GM23248 (cell line): ENCODE measurements around the gene C1RL. TPM values are rescaled to one million over a fixed set of nuclear protein-coding genes. Genes with fewer than 3 reads are reported as not detected.

ENCODE experiments used
- DNase-seq: peaks from one replicate; pipeline ENCODE4 v3.0.0-alpha.2; 2015
- H2AFZ ChIP-seq: fragments of 200-600 bp; sonication (generic); 2 replicates; pipeline ENCODE4 v1.6.1; 2016; ENCODE audit warnings: antibody characterized with exemption
- H3F3A ChIP-seq: fragments of 200-600 bp; sonication (generic); 2 replicates; pipeline ENCODE4 v1.6.1; 2016; ENCODE audit warnings: mild to moderate bottlenecking, antibody characterized with exemption, mixed run types; ENCODE audit not compliant: insufficient read depth
- H3K27ac ChIP-seq: fragments of 200-600 bp; sonication (generic); 2 replicates; pipeline ENCODE4 v1.5.1; 2016; ENCODE audit warnings: mild to moderate bottlenecking
- H3K27me3 ChIP-seq: fragments of 200-600 bp; sonication (generic); replicated peaks from 2 replicates; pipeline ENCODE4 v1.6.1; 2016; ENCODE audit warnings: mild to moderate bottlenecking; ENCODE audit not compliant: insufficient read depth
- H3K36me3 ChIP-seq: fragments of 200-600 bp; sonication (generic); 2 replicates; pipeline ENCODE4 v1.6.1; 2016; ENCODE audit warnings: low read depth, mild to moderate bottlenecking
- H3K4me1 ChIP-seq: fragments of 200-600 bp; sonication (generic); 2 replicates; pipeline ENCODE4 v1.6.1; 2016; ENCODE audit warnings: mild to moderate bottlenecking; ENCODE audit not compliant: insufficient read depth
- H3K4me2 ChIP-seq: fragments of 200-600 bp; sonication (generic); one replicate; pipeline ENCODE4 v1.6.1; 2016; ENCODE audit warnings: mild to moderate bottlenecking; ENCODE audit not compliant: unreplicated experiment
- H3K4me3 ChIP-seq: fragments of 200-600 bp; sonication (generic); 2 replicates; pipeline ENCODE4 v1.5.1; 2016; ENCODE audit warnings: mild to moderate bottlenecking
- H3K79me2 ChIP-seq: fragments of 200-600 bp; sonication (generic); 2 replicates; pipeline ENCODE4 v1.6.1; 2016; ENCODE audit warnings: mild to moderate bottlenecking; ENCODE audit not compliant: insufficient read depth
- H3K9ac ChIP-seq: fragments of 200-600 bp; sonication (generic); 2 replicates; pipeline ENCODE4 v1.6.1; 2016; ENCODE audit warnings: mild to moderate bottlenecking
- H3K9me2 ChIP-seq: fragments of 200-600 bp; sonication (generic); 2 replicates; pipeline ENCODE4 v1.6.1; 2016; ENCODE audit warnings: mixed run types, mild to moderate bottlenecking, moderate library complexity; ENCODE audit not compliant: insufficient read depth
- H3K9me3 ChIP-seq: fragments of 200-600 bp; sonication (generic); one replicate; pipeline ENCODE4 v1.6.1; 2017; ENCODE audit warnings: low read depth
- H4K20me1 ChIP-seq: fragments of 200-600 bp; sonication (generic); 2 replicates; pipeline ENCODE4 v1.6.0; 2016; ENCODE audit not compliant: insufficient read depth
- EZH2 ChIP-seq: fragments of 200-600 bp; sonication (generic); IDR thresholded peaks from 2 replicates; pipeline ENCODE4 v1.6.1; 2018; ENCODE audit warnings: antibody characterized with exemption, mild to moderate bottlenecking; ENCODE audit not compliant: insufficient read depth, poor library complexity, severe bottlenecking
- EZH2phosphoT487 ChIP-seq: fragments of 200-600 bp; sonication (generic); IDR thresholded peaks from 2 replicates; pipeline ENCODE4 v1.6.1; 2018; ENCODE audit warnings: antibody characterized with exemption, moderate library complexity, mild to moderate bottlenecking, low read depth; ENCODE audit not compliant: insufficient read depth
- WGBS, 2 experiments: methylation state at CpG; one replicate each; pipeline ENCODE4 v1.1.6; 2015 to 2017; ENCODE audit warnings: low lambda C conversion rate in 2 of 2, low coverage in 1 of 2; ENCODE audit errors: missing lambda C conversion rate in 2 of 2; 5-methylcytosine and 5-hydroxymethylcytosine counted together
- in situ Hi-C: fragments of 300-500 bp; cut with MboI; formaldehyde crosslinking; loops from 2 replicates; pipeline ENCODE4 v1.15.0; 2020
- polyA plus RNA-seq: library from polyadenylated mRNA; unstranded; fragments of >200 nt; fragmentation: Nextera tagmentation; extraction: Ambion mirVana; gene quantifications from 2 replicates; pipeline ENCODE4 v1.2.1, GENCODE V29; 2016
- total RNA-seq: library from RNA; depleted of rRNA; stranded (reverse); fragments of >200 nt; shearing (Covaris generic); gene quantifications from 2 replicates; pipeline ENCODE4 v1.2.3, GENCODE V29; 2014

C1RL gene
- total and polyA plus RNA-seq, 2 experiments from 2014 or later, result 14.3 to 22.2 TPM

DNA sequence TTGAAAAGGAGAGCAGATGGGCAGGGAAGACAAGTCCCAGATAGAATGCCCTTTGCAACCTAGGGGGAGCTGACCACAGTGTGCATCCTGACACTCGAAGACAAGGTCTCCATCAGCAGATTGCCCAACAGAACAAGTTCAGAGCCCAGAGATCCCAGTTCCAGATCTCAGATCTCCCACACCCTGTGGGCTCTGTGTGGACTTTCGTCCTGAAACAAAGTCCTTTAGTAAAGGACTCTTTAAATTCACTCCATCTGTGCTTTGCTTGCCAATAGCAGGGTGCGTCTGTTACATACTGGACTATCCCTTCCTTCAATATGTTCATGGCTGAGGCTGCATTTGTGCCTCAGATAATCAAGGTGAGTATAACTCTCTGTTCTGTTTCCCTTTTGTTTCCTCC lies 8.7 kb upstream of the C1RL start:
- Histone ChIP-seq H3K27me3 (no peaks in the 10 kb centered on the region), H3K9me2 (no peaks in the 10 kb centered on the region), H3F3A (no peaks in the 10 kb centered on the region), H3K36me3 (no peaks in the 10 kb centered on the region; the same call in 1 of the 2 replicates), H3K9me3 (no peaks in the 10 kb centered on the region), H3K79me2 (no peaks in the 10 kb centered on the region), H3K9ac (no peak overlapping the region), H3K4me1 (no peaks in the 10 kb centered on the region), H3K27ac (no peak overlapping the region), H3K4me3 (no peak overlapping the region), H4K20me1 (no peaks in the 10 kb centered on the region), H3K4me2 (no peak overlapping the region), H2AFZ (no peak overlapping the region)
- WGBS, 2 experiments, result 93 to 94% methylated on average over 3 of the region's 3 CpGs
- TF ChIP-seq EZH2phosphoT487, result no peak
- no peak for TF ChIP-seq EZH2
- DNase-seq, result no peak
- in situ Hi-C loops, result loop anchor here (10.0 kb wide), 1 partner anchor 173 kb away; the partner anchor contains the start of genes C12orf57 and RNU7-1

DNA sequence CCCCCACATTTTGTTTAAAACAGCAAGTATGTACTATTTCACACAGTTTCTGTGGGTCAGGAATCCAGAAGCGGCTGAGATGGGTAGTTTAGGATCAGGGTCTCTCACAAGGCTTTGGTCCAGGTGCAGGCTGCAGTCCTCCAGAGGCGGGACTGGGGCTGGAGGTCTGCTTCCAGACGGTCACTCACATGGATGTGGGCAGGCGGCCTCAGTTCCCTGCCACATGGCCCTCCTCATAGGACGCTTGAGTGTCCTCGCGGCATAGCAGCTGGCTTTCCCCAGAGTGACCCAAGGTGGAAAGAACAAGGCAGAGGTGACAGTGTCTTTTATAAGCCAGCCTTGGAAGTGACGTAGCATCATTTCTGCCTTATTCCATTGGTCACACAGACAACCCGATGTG lies 7.9 kb upstream of the C1RL start:
- TF ChIP-seq EZH2phosphoT487, result no peak
- TF ChIP-seq EZH2, result no peak
- WGBS, 2 experiments, result 93 to 95% methylated on average over 9 of the region's 9 CpGs
- no peak overlapping the region for H3K27ac ChIP-seq
- H3K27me3 ChIP-seq, result no peaks in the 10 kb centered on the region
- no peaks in the 10 kb centered on the region; the same call in 1 of the 2 replicates for H3K36me3 ChIP-seq
- no peak overlapping the region for H3K9ac ChIP-seq
- H4K20me1 ChIP-seq, result no peaks in the 10 kb centered on the region
- no peaks in the 10 kb centered on the region for H3K79me2 ChIP-seq
- no peaks in the 10 kb centered on the region for H3K9me2 ChIP-seq
- no peak for DNase-seq
- H3F3A ChIP-seq, result no peaks in the 10 kb centered on the region
- H3K4me2 ChIP-seq, result no peak overlapping the region
- H3K9me3 ChIP-seq, result no peaks in the 10 kb centered on the region
- no peak overlapping the region for H3K4me3 ChIP-seq
- in situ Hi-C loops, result loop anchor here (10.0 kb wide), 1 partner anchor 172 kb away; the partner anchor contains the start of genes C12orf57 and RNU7-1
- H3K4me1 ChIP-seq, result no peaks in the 10 kb centered on the region
- H2AFZ ChIP-seq, result no peak overlapping the region

- in situ Hi-C loops, result loop anchor here (10.0 kb wide), 1 partner anchor 171 kb away; the partner anchor contains the start of genes C12orf57 and RNU7-1
- WGBS, 2 experiments, result 82 to 89% methylated on average over 3 of the region's 3 CpGs
- H3K27me3 ChIP-seq, result no peaks in the 10 kb centered on the region
Observed at GRCh38 chr12:7116196-7116595, 7.2 kb upstream of the C1RL start.

GRCh38 chr12:7114851-7115250 lies 5.8 kb upstream of the C1RL start:
- Histone ChIP-seq H3K4me2 (no peak overlapping the region), H3K27ac (no peak overlapping the region), H4K20me1 (no peaks in the 10 kb centered on the region), H3K79me2 (peaks cover 2% of the 10 kb centered on the region; the same call in 1 of the 2 replicates), H3K27me3 (no peaks in the 10 kb centered on the region), H3F3A (no peaks in the 10 kb centered on the region), H3K9me3 (no peaks in the 10 kb centered on the region), H3K36me3 (no peaks in the 10 kb centered on the region; the same call in 1 of the 2 replicates), H3K4me1 (no peaks in the 10 kb centered on the region), H3K4me3 (no peak overlapping the region), H2AFZ (no peak overlapping the region), H3K9me2 (no peaks in the 10 kb centered on the region), H3K9ac (no peak overlapping the region)
- DNase-seq, result no peak
- in situ Hi-C loops, result loop anchor here (10.0 kb wide), 1 partner anchor 170 kb away; the partner anchor contains the start of genes C12orf57 and RNU7-1
- TF ChIP-seq EZH2 (no peak), EZH2phosphoT487 (no peak)
- WGBS, 2 experiments, result 79 to 86% methylated on average over 6 of the region's 6 CpGs

More at GRCh38 chr12:7116196-7116595, 7.2 kb upstream of the C1RL start:
- Histone ChIP-seq H3K27ac (no peak overlapping the region), H3F3A (no peaks in the 10 kb centered on the region), H3K9me2 (no peaks in the 10 kb centered on the region), H3K4me3 (no peak overlapping the region), H3K9me3 (no peaks in the 10 kb centered on the region), H3K4me1 (no peaks in the 10 kb centered on the region), H3K79me2 (no peaks in the 10 kb centered on the region), H2AFZ (no peak overlapping the region), H3K36me3 (no peaks in the 10 kb centered on the region; the same call in 1 of the 2 replicates), H4K20me1 (no peaks in the 10 kb centered on the region), H3K9ac (no peak overlapping the region), H3K4me2 (no peak overlapping the region)
- DNase-seq, result no peak
- TF ChIP-seq EZH2 (no peak), EZH2phosphoT487 (no peak)

DNA sequence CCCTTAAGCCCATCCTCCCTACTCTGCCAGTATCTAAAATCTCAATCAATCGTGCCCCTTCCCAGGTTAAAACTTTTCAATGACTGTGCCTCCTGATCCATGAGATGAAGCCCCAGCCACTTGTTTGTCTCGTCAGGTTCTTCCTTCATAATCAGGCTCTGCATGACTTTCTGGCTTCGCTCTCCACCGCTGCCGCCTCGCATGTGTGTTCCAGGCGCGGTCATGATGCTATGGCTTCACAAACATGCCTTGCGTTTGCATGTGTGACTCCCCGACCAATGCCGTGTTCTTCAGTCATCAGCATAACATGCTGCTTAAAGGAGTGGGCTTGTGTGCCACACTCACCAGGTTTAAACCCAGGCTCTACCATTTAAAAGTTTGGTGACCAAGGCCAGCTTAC lies 5.0 kb upstream of the C1RL start:
- Histone ChIP-seq H2AFZ (no peak overlapping the region), H3K36me3 (no peaks in the 10 kb centered on the region; the same call in 1 of the 2 replicates), H3F3A (no peaks in the 10 kb centered on the region), H3K4me2 (no peak overlapping the region), H3K4me1 (peaks cover 4% of the 10 kb centered on the region), H3K9me3 (no peaks in the 10 kb centered on the region), H3K79me2 (peaks cover 9% of the 10 kb centered on the region; the same call in 1 of the 2 replicates), H3K9ac (no peak overlapping the region), H3K27me3 (no peaks in the 10 kb centered on the region), H3K27ac (no peak overlapping the region), H4K20me1 (no peaks in the 10 kb centered on the region), H3K4me3 (no peak overlapping the region), H3K9me2 (no peaks in the 10 kb centered on the region)
- DNase-seq, result no peak
- in situ Hi-C loops, result loop anchor here (10.0 kb wide), 1 partner anchor 169 kb away; the partner anchor contains the start of genes C12orf57 and RNU7-1
- no peak for TF ChIP-seq EZH2phosphoT487
- TF ChIP-seq EZH2, result no peak
- WGBS, 2 experiments, result 79 to 82% methylated on average over 11 of the region's 11 CpGs
